Adrenal gland (tissue), 12 donors: ENCODE data around the gene HES5. TPM values are rescaled to one million over a fixed set of nuclear protein-coding genes. Genes with fewer than 3 reads are reported as not detected.

Source experiments
- DNase-seq, 7 donors: peaks; one replicate each; pipeline ENCODE4 v3.0.0-alpha.2; 2019 to 2020
- H3K27ac ChIP-seq, 5 donors: fragments of 200-600 bp; sonication (generic) in 4 of 5; 1 replicate in 3 of 5; 2 replicates in 2 of 5; pipeline versions ENCODE4 v1.5.1 to v1.8.0; 2016 to 2020; ENCODE audit warnings: mild to moderate bottlenecking in 1 of 5
- H3K27me3 ChIP-seq: fragments of 200-600 bp; 2 replicates; pipeline ENCODE4 v1.8.0; 2021
- H3K36me3 ChIP-seq, 2 donors: fragments of 200-600 bp; replicated peaks in 1 of 2; 1 replicate in 1 of 2; 2 replicates in 1 of 2; pipeline versions ENCODE4 v1.5.1 to v1.8.0; 2018 to 2022
- H3K4me1 ChIP-seq, 2 donors: fragments of 200-600 bp; replicated peaks in 1 of 2; 1 replicate in 1 of 2; 2 replicates in 1 of 2; pipeline versions ENCODE4 v1.5.1 to v1.8.0; 2018 to 2021
- H3K4me3 ChIP-seq, 4 donors: fragments of 200-600 bp; sonication (generic) in 3 of 4; one replicate each; pipeline ENCODE4 v1.5.1; 2016 to 2018
- H3K9me3 ChIP-seq, 3 donors: fragments of 200-600 bp; sonication (generic) in 1 of 3; replicated peaks in 1 of 3; 1 replicate in 2 of 3; 2 replicates in 1 of 3; pipeline versions ENCODE4 v1.5.1 to v1.8.0; 2016 to 2021
- POLR2A ChIP-seq, 2 donors: fragments of 450-650 bp; IDR thresholded peaks; one replicate each; pipeline ENCODE4 v1.6.1; 2017; ENCODE audit warnings: antibody characterized with exemption in 2 of 2, mild to moderate bottlenecking in 2 of 2, moderate library complexity in 1 of 2
- WGBS, 4 donors: extraction: QIAGEN DNeasy Blood & Tissue Kit in 2 of 4; methylation state at CpG; one replicate each; pipeline versions ENCODE4 v1.1.5 to v1.1.7; 2013 to 2017; 5-methylcytosine and 5-hydroxymethylcytosine counted together
- intact Hi-C, 2 donors: fragments of 100-400 bp; cut with DNase I; formaldehyde crosslinking; loops; one replicate each; pipeline versions ENCODE4 v1.14.1 to v1.15.0; 2022 to 2023
- polyA plus RNA-seq, 3 donors: library from polyadenylated mRNA; stranded (reverse); fragments of 200-250 nt in 2 of 3; fragments of 350-450 nt in 1 of 3; fragmentation: Illumina TruSeq in 1 of 3; extraction: RNeasy Lipid Tissue Mini Kit (QIAGEN cat#74804) in 1 of 3; gene quantifications; one replicate each; pipeline ENCODE4 v1.2.3, GENCODE V29; 2013 to 2014
- total RNA-seq, 9 donors: library from RNA; depleted of rRNA in 4 of 9; stranded (reverse); fragments of >200 nt in 4 of 9; fragments of 120-200 nt in 1 of 9; fragmentation: NEBNext Ultra II Directional in 1 of 9; extraction: Animal tissue kit (Norgen Biotek cat#: 25700) in 1 of 9; gene quantifications; one replicate each; pipeline versions ENCODE4 v1.1.0 to v1.2.4, GENCODE V29; 2013 to 2023
- TF ChIP-seq, protein P1 (sequence below), 6 experiments: fragments of 450-650 bp in 4 of 6; fragments of 200-600 bp in 2 of 6; sonication (generic) in 1 of 6; IDR thresholded peaks; 1 replicate in 5 of 6; 2 replicates in 1 of 6; pipeline versions ENCODE4 v1.5.1 to v1.8.0; 2016 to 2021; ENCODE audit warnings: antibody characterized with exemption in 6 of 6, mild to moderate bottlenecking in 2 of 6, moderate library complexity in 1 of 6
- donor health status: healthy with polysubstance abuse.
- donor health status: Bipolar disorder and iron deficiency.
- donor health status: DM: yes; HTN: yes; CAD: no.
- donor health status: DM: no; HTN: no; CAD: no.
- donor health status: DM: no; HTN: no; CAD: no.
- donor health status: DM: yes; HTN: yes; CAD: no.

Gene HES5
- total and polyA plus RNA-seq, 12 donors = 0.28 TPM; not detected in 11

DNA sequence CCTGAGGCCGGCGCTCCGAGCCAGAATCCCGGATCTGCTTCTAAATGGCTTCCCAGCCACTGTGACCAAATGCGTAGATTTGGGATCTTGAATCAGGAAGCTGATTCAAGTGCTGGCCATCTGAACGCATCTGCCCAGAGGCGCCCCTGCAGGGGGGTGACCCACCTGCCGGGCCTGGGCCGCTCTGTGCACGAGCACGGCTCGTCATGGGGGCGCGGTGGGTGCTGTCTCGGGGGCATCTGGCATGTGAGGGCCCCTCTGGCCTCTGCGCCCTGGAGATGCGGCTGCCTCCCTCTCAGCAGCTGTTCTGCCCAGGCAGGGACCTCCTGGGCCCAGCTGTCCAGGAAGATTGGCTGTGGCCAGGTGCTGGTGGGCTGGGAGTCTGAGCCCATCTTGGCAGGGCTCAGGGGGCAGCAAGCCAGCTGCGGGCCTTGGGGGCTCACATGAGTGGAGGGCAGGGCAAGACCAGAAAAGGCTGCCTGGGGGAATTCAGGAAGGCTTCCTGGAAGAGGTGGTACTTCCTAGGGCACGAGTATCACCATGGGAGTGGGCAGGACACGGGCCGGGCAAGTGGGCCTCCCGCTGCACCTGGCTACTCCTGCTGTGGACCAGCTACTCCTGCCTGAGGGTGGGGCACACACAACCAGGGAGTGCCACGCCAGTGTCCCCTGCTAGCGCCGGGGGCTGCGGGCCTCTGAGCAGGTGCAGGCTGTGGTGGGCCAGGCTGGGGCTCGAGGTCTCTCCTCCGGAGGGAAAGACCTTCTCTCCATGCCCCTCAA lies 28.8 kb downstream of the HES5 start:
- no peaks in the 10 kb centered on the region for H3K9me3 ChIP-seq
- no peak for TF ChIP-seq POLR2A (IDR thresholded peaks at IDR 0.05)
- TF ChIP-seq, protein P1, sequence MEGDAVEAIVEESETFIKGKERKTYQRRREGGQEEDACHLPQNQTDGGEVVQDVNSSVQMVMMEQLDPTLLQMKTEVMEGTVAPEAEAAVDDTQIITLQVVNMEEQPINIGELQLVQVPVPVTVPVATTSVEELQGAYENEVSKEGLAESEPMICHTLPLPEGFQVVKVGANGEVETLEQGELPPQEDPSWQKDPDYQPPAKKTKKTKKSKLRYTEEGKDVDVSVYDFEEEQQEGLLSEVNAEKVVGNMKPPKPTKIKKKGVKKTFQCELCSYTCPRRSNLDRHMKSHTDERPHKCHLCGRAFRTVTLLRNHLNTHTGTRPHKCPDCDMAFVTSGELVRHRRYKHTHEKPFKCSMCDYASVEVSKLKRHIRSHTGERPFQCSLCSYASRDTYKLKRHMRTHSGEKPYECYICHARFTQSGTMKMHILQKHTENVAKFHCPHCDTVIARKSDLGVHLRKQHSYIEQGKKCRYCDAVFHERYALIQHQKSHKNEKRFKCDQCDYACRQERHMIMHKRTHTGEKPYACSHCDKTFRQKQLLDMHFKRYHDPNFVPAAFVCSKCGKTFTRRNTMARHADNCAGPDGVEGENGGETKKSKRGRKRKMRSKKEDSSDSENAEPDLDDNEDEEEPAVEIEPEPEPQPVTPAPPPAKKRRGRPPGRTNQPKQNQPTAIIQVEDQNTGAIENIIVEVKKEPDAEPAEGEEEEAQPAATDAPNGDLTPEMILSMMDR (IDR thresholded peaks at IDR 0.05) = no peak
- H3K27ac ChIP-seq = no peak overlapping the region
- no peak overlapping the region for H3K4me3 ChIP-seq
- intact Hi-C loops = no loop called here
- H3K36me3 ChIP-seq = no peaks in the 10 kb centered on the region
- peaks cover 13% of the 10 kb centered on the region for H3K27me3 ChIP-seq
- 63 to 80% (median 71%) methylated on average over 6 to 28 of the region's 28 CpGs for WGBS, 4 donors
- DNase-seq = no peak
- no peaks in the 10 kb centered on the region for H3K4me1 ChIP-seq

DNA sequence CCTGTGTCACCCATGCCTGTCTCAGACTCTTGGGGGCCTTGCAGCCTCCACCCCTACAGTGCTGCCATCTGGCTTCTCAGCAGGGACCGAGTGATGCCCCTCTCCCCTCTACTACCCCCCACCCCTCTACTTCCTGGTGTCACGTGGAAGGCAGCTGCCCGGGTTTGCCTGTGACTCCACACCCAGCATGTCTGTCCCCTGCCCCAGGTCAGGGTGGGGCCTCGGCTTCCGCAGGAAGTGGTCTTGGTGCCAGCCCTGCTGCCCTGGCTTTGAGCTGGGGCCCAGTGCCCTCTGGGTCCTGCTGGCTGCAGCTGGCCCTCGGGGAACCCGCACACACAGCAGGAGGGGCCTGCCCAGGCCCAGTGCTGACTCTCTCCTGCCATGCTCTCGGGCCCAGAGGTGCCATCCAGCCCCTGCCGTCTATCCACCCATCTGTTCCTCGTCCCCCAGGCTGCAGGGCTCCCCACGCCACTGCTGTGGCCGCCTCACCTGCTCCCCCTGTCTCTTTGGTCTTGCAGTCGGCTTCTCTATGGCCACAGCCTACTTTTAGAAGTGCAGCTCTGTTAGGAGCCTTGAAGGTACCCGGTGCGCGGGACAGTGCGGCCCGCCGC lies 30.0 kb downstream of the HES5 start:
- WGBS, 4 donors = 62 to 78% (median 72%) methylated on average over 14 to 19 of the region's 19 CpGs
- no peak overlapping the region for H3K4me3 ChIP-seq

GRCh38 chr1:2499260-2499659 lies 30.8 kb downstream of the HES5 start:
- WGBS, 4 donors = 52 to 70% (median 59%) methylated on average over 2 to 4 of the region's 4 CpGs

More for the DNA sequence above, 30.0 kb downstream of the HES5 start:
- no peak for TF ChIP-seq POLR2A (IDR thresholded peaks at IDR 0.05)
- TF ChIP-seq, protein P1 (IDR thresholded peaks at IDR 0.05) = no peak
- H3K4me1 ChIP-seq = no peaks in the 10 kb centered on the region
- intact Hi-C loops = no loop called here
- H3K27me3 ChIP-seq = peaks cover 13% of the 10 kb centered on the region
- no peaks in the 10 kb centered on the region for H3K9me3 ChIP-seq
- H3K27ac ChIP-seq = no peak overlapping the region
- DNase-seq = no peak
- H3K36me3 ChIP-seq = no peaks in the 10 kb centered on the region

DNA sequence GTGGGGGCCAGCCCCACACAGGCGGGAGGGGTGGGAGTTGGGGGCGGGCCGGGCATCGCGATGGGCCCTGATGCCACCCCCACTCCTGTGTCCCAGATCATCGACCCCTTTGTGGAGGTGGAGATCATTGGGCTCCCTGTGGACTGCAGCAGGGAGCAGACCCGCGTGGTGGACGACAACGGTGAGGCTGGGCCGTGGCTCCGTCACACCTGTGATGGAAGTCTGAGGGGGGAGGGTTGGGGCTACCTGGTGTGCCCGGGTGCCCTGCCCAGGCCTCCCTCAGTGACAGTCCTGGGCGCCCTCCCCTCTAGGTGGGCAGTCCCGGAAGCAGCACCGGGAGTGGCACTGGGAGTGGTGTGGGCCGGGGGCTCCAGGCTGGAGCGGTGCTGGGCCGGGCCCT lies 31.4 kb downstream of the HES5 start:
- no peaks in the 10 kb centered on the region for H3K9me3 ChIP-seq
- no peak overlapping the region for H3K27ac ChIP-seq
- intact Hi-C loops = no loop called here
- 79 to 82% (median 82%) methylated on average over 11 to 19 of the region's 19 CpGs; no CpG with 5 or more reads in 1 of the 4 donors for WGBS, 4 donors
- TF ChIP-seq, protein P1 (IDR thresholded peaks at IDR 0.05) = no peak
- no peak for TF ChIP-seq POLR2A (IDR thresholded peaks at IDR 0.05)
- no peak overlapping the region for H3K4me3 ChIP-seq
- peaks cover 13% of the 10 kb centered on the region for H3K27me3 ChIP-seq
- H3K4me1 ChIP-seq = peaks cover 0 to 12% of the 10 kb centered on the region in 2 donors
- H3K36me3 ChIP-seq = no peaks in the 10 kb centered on the region
- DNase-seq = no peak

More at GRCh38 chr1:2499260-2499659, 30.8 kb downstream of the HES5 start:
- TF ChIP-seq POLR2A (IDR thresholded peaks at IDR 0.05) = no peak
- TF ChIP-seq, protein P1 (IDR thresholded peaks at IDR 0.05) = no peak
- intact Hi-C loops = no loop called here
- Histone ChIP-seq H3K4me3 (no peak overlapping the region), H3K27me3 (peaks cover 13% of the 10 kb centered on the region), H3K27ac (no peak overlapping the region), H3K9me3 (no peaks in the 10 kb centered on the region), H3K36me3 (no peaks in the 10 kb centered on the region), H3K4me1 (peaks cover 0 to 7% of the 10 kb centered on the region in 2 donors)
- no peak for DNase-seq
